Measurements from ENCODE around the gene LIN7A. TPM values are rescaled to one million over a fixed set of nuclear protein-coding genes. Genes with fewer than 3 reads are reported as not detected.

Gene LIN7A
- total RNA-seq, 4 donors from 2014 or later: 10.2 to 31.2 (median 16.5) TPM

GRCh38 chr12:80924437-80924836 lies 13.3 kb downstream of the LIN7A start:
- no peak for DNase-seq
- no peak for TF ChIP-seq POLR2A (IDR thresholded peaks at IDR 0.05)
- TF ChIP-seq, protein P1, sequence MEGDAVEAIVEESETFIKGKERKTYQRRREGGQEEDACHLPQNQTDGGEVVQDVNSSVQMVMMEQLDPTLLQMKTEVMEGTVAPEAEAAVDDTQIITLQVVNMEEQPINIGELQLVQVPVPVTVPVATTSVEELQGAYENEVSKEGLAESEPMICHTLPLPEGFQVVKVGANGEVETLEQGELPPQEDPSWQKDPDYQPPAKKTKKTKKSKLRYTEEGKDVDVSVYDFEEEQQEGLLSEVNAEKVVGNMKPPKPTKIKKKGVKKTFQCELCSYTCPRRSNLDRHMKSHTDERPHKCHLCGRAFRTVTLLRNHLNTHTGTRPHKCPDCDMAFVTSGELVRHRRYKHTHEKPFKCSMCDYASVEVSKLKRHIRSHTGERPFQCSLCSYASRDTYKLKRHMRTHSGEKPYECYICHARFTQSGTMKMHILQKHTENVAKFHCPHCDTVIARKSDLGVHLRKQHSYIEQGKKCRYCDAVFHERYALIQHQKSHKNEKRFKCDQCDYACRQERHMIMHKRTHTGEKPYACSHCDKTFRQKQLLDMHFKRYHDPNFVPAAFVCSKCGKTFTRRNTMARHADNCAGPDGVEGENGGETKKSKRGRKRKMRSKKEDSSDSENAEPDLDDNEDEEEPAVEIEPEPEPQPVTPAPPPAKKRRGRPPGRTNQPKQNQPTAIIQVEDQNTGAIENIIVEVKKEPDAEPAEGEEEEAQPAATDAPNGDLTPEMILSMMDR (IDR thresholded peaks at IDR 0.05): no peak
- Histone ChIP-seq H3K4me1 (no peaks in the 10 kb centered on the region), H3K36me3 (no peaks in the 10 kb centered on the region), H3K4me3 (no peak overlapping the region), H3K9me3 (no peaks in the 10 kb centered on the region), H3K27me3 (no peaks in the 10 kb centered on the region), H3K27ac (no peak overlapping the region)
- intact Hi-C loops (cut with DNase I; ENCODE audit: low total_unique reads): no loop called here

DNA sequence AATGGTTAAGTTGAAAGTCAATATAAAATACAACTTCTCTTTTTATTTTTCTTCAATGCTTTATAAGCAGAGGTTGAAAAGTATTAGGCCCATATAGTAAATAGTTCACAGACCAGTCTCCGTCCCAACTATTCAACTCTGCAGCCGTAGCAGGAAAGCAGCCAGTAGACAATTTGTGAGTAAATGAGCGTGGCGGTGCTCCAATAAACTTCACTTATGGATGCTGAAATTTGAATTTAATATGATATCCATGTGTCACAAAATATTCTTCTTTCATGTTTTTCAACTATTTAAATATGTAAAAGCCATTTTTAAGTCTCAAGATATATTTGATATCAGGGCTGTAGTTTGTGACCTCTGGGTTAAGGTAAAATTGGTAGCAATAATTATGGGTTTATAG lies 17.7 kb downstream of the LIN7A start:
- no peaks in the 10 kb centered on the region for H3K9me3 ChIP-seq
- H3K27ac ChIP-seq: no peak overlapping the region
- H3K4me3 ChIP-seq: no peak overlapping the region
- intact Hi-C loops (cut with DNase I; ENCODE audit: low total_unique reads): no loop called here
- no peaks in the 10 kb centered on the region for H3K27me3 ChIP-seq
- no peak for TF ChIP-seq POLR2A (IDR thresholded peaks at IDR 0.05)
- TF ChIP-seq, protein P1 (IDR thresholded peaks at IDR 0.05): no peak
- H3K36me3 ChIP-seq: no peaks in the 10 kb centered on the region
- no peaks in the 10 kb centered on the region for H3K4me1 ChIP-seq
- DNase-seq: no peak

DNA sequence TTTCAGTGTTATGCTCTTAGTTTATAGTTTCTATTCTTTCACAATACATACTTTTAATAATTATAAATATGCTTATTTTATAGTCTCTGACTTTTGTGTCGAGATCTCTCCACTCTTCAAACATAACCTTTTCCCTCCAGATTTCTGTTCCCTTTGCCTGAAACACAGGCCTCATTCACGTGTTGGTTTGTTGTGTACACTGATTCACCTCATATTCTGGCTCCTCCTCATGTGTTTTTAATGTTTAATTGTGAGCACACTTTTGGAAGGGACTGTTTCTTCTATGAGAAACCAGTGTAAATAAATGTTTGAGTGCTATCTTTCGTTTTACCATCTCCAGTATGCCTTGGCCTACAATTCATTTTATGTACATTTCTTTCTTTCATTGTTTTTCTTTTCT lies 20.1 kb downstream of the LIN7A start:
- Histone ChIP-seq H3K4me3 (no peak overlapping the region), H3K27ac (no peak overlapping the region), H3K4me1 (no peaks in the 10 kb centered on the region), H3K9me3 (no peaks in the 10 kb centered on the region), H3K27me3 (no peaks in the 10 kb centered on the region), H3K36me3 (no peaks in the 10 kb centered on the region)
- intact Hi-C loops (cut with DNase I; ENCODE audit: low total_unique reads): no loop called here
- no peak for DNase-seq
- TF ChIP-seq, protein P1 (IDR thresholded peaks at IDR 0.05): no peak
- no peak for TF ChIP-seq POLR2A (IDR thresholded peaks at IDR 0.05)

DNA sequence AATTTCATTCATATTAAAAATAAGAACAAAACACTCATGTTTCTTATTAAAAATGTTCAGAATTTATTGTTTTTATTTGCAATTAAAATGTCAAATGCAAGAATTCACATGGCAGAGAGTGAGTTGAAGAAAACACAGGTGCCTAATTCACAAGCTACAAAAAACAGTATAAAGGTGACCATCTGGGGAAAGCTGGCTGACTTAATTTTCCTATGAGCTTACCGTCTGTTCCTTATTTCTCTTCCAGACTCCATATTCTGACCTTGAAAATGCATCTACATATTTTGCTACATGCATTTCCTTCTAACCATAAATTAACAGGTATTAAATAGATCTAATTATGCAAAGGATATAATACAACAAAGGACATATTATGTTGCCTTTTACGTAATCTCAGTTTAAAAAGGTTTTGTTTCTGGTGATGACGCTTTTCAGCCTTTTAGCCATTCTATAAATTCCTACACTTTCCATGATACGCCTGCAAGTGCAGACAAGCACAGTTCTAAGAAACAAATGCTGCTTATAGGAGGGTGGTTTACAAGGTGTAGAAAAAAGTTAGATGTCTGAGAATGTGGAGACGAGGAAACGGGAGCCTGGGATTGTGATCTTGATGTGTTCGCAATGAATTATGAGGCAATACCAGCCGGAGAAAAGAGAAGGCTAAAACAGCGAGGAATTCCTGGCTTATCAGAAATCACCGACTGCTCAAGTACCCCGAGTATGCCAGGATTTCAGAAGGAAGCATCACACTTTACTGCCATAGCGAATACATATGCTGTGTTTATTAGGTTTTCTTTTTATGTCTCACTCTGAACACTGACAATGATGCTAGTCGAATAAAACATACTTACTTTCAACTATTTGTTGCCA lies 24.6 kb downstream of the LIN7A start:
- TF ChIP-seq, protein P1 (IDR thresholded peaks at IDR 0.05): no peak
- TF ChIP-seq POLR2A (IDR thresholded peaks at IDR 0.05): no peak

DNA sequence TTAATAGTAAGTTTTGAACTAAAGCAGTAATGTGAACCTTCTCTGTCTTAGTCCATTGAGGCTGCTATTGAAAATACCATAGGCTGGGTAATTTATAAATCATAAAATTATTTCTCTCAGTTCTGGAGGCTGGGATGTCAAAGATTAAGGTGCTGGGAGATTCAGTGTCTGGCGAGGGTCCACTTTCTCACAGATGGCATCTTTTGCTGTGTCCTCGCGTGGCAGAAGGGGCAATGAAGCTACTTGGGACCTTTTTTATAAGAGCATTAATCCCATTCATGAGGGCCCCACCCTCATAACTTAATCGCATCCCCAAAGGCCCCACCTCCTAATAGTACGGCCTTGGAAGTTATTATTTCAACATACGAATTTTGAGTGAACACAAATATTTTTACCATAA lies 28.4 kb downstream of the LIN7A start:
- H3K27ac ChIP-seq: no peak overlapping the region
- H3K4me3 ChIP-seq: no peak overlapping the region
- no peaks in the 10 kb centered on the region for H3K9me3 ChIP-seq
- no peaks in the 10 kb centered on the region for H3K27me3 ChIP-seq
- H3K36me3 ChIP-seq: no peaks in the 10 kb centered on the region
- TF ChIP-seq POLR2A (IDR thresholded peaks at IDR 0.05): no peak
- TF ChIP-seq, protein P1 (IDR thresholded peaks at IDR 0.05): no peak
- intact Hi-C loops (cut with DNase I; ENCODE audit: low total_unique reads): no loop called here
- no peak for DNase-seq
- no peaks in the 10 kb centered on the region for H3K4me1 ChIP-seq

More for the DNA sequence above, 24.6 kb downstream of the LIN7A start:
- intact Hi-C loops (cut with DNase I; ENCODE audit: low total_unique reads): no loop called here
- Histone ChIP-seq H3K27ac (no peak overlapping the region), H3K4me1 (no peaks in the 10 kb centered on the region), H3K27me3 (no peaks in the 10 kb centered on the region), H3K4me3 (no peak overlapping the region), H3K9me3 (no peaks in the 10 kb centered on the region), H3K36me3 (no peaks in the 10 kb centered on the region)
- no peak for DNase-seq

Data from uterus (tissue), 4 donors.